ENCODE measurements around the gene ELAVL1.

GRCh38 chr19:8004001-8004400 lies 1.4 kb downstream of the ELAVL1 start:
- TF ChIP-seq, protein P1, sequence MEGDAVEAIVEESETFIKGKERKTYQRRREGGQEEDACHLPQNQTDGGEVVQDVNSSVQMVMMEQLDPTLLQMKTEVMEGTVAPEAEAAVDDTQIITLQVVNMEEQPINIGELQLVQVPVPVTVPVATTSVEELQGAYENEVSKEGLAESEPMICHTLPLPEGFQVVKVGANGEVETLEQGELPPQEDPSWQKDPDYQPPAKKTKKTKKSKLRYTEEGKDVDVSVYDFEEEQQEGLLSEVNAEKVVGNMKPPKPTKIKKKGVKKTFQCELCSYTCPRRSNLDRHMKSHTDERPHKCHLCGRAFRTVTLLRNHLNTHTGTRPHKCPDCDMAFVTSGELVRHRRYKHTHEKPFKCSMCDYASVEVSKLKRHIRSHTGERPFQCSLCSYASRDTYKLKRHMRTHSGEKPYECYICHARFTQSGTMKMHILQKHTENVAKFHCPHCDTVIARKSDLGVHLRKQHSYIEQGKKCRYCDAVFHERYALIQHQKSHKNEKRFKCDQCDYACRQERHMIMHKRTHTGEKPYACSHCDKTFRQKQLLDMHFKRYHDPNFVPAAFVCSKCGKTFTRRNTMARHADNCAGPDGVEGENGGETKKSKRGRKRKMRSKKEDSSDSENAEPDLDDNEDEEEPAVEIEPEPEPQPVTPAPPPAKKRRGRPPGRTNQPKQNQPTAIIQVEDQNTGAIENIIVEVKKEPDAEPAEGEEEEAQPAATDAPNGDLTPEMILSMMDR (IDR thresholded peaks at IDR 0.05), result no peak
- TF ChIP-seq POLR2A (IDR thresholded peaks at IDR 0.05), result no peak
